GM18505 (cell line): Measurements from ENCODE around the gene WFDC6.
"Not testable (repeated sequence)": the region's sequence is repeated elsewhere in the genome, so short reads cannot be mapped to it uniquely, and the experiment has no call there.

Experiments
- ATAC-seq: cut with Tn5 transposase; IDR thresholded peaks from one replicate; pipeline ENCODE4 v1.9.1; 2021; ENCODE audit not compliant: unreplicated experiment
- POLR2A ChIP-seq: IDR thresholded peaks from 4 replicates; pipeline ENCODE4 v1.6.1; 2011; ENCODE audit warnings: borderline replicate concordance; ENCODE audit not compliant: insufficient read depth, insufficient read length; ENCODE audit errors: extremely low read depth

The WFDC6 gene

GRCh38 chr20:45539382-45539781 is at the start of gene WFDC6:
Gene WFDC6 (minus strand): TSS chr20:45539482. CDS start chr20:45539407, 75 bp downstream.
- ATAC-seq = no peak
- no peak for TF ChIP-seq POLR2A

GRCh38 chr20:45588800-45589199 is 49.5 kb upstream of the WFDC6 start:
- no peak for TF ChIP-seq POLR2A
- no peak for ATAC-seq

- ATAC-seq = not testable (repeated sequence)
Observed at GRCh38 chr20:45585986-45586385, 46.7 kb upstream of the WFDC6 start.

- not testable (repeated sequence) for ATAC-seq
Observed at GRCh38 chr20:45584294-45584693, 45.0 kb upstream of the WFDC6 start.

- no peak for ATAC-seq
- no peak for TF ChIP-seq POLR2A
Observed at GRCh38 chr20:45583502-45583901, 44.2 kb upstream of the WFDC6 start.

- no peak for TF ChIP-seq POLR2A
- no peak for ATAC-seq
Observed at GRCh38 chr20:45581702-45582101, 42.4 kb upstream of the WFDC6 start.

- no peak for TF ChIP-seq POLR2A
- no peak for ATAC-seq
Observed at GRCh38 chr20:45579184-45579583, 39.9 kb upstream of the WFDC6 start, which contains the start of gene WFDC8. Gene WFDC8 (minus strand): TSS chr20:45579284. CDS start chr20:45579247, 37 bp downstream.

- no peak for TF ChIP-seq POLR2A
- ATAC-seq = no peak
Observed at GRCh38 chr20:45578231-45578630, 38.9 kb upstream of the WFDC6 start.

- no peak for ATAC-seq
- TF ChIP-seq POLR2A = no peak
Observed at GRCh38 chr20:45576995-45577394, 37.7 kb upstream of the WFDC6 start.

- ATAC-seq = no peak
- TF ChIP-seq POLR2A = no peak
Observed at GRCh38 chr20:45575931-45576330, 36.6 kb upstream of the WFDC6 start.

- not testable (repeated sequence) for ATAC-seq
Observed at GRCh38 chr20:45569650-45570049, 30.4 kb upstream of the WFDC6 start.

GRCh38 chr20:45564760-45565276 is 25.5 kb upstream of the WFDC6 start:
- no peak for ATAC-seq

GRCh38 chr20:45555198-45555597 is 15.9 kb upstream of the WFDC6 start:
- no peak for TF ChIP-seq POLR2A

More at GRCh38 chr20:45564760-45565276, 25.5 kb upstream of the WFDC6 start:
- no peak for TF ChIP-seq POLR2A

GRCh38 chr20:45552456-45552855 is 13.2 kb upstream of the WFDC6 start:
- no peak for TF ChIP-seq POLR2A
- no peak for ATAC-seq

More at GRCh38 chr20:45555198-45555597, 15.9 kb upstream of the WFDC6 start:
- no peak for ATAC-seq

- ATAC-seq = no peak
Observed at GRCh38 chr20:45550765-45551164, 11.5 kb upstream of the WFDC6 start.

More at GRCh38 chr20:45550765-45551164, 11.5 kb upstream of the WFDC6 start:
- no peak for TF ChIP-seq POLR2A
